G401 (cell line): Measurements from ENCODE around the gene ADI1. TPM values are rescaled to one million over a fixed set of nuclear protein-coding genes. Genes with fewer than 3 reads are reported as not detected.

Experiments used
- DNase-seq: peaks from one replicate; pipeline ENCODE4 v3.0.0-alpha.2; 2015; ENCODE audit warnings: low spot score
- in situ Hi-C: cut with HindIII; loops from 2 replicates; pipeline ENCODE4 v1.10.0; 2016; ENCODE audit warnings: low sequenced_read_pairs, mixed read lengths
- total RNA-seq: library from RNA; depleted of rRNA; stranded (reverse); fragments of >200 nt; shearing (Covaris generic); gene quantifications from 2 replicates; pipeline ENCODE4 v1.2.3, GENCODE V29; 2014

Gene ADI1
- total RNA-seq, 1 experiment from 2014 or later: 63.2 TPM

GRCh38 chr2:3483986-3484960 is 35.1 kb downstream of the ADI1 start:
- in situ Hi-C loops: no loop called here

GRCh38 chr2:3483227-3483985 is 35.9 kb downstream of the ADI1 start:
- peak; percentile 81 for DNase-seq
- in situ Hi-C loops: no loop called here

More at GRCh38 chr2:3483986-3484960, 35.1 kb downstream of the ADI1 start:
- no peak for DNase-seq

- in situ Hi-C loops: no loop called here
Observed at GRCh38 chr2:3482363-3482821, 36.9 kb downstream of the ADI1 start.

GRCh38 chr2:3481736-3482362 is 37.5 kb downstream of the ADI1 start:
- in situ Hi-C loops: no loop called here
- no peak for DNase-seq

More at GRCh38 chr2:3482363-3482821, 36.9 kb downstream of the ADI1 start:
- no peak for DNase-seq

- in situ Hi-C loops: no loop called here
- DNase-seq: no peak
Observed at GRCh38 chr2:3481011-3481400, 38.3 kb downstream of the ADI1 start.

GRCh38 chr2:3480352-3481010 is 38.9 kb downstream of the ADI1 start:
- in situ Hi-C loops: no loop called here
- DNase-seq: no peak

GRCh38 chr2:3479430-3480320 is 39.7 kb downstream of the ADI1 start:
- DNase-seq: no peak
- in situ Hi-C loops: no loop called here

- in situ Hi-C loops: no loop called here
- DNase-seq: no peak
Observed at GRCh38 chr2:3478846-3479385, 40.4 kb downstream of the ADI1 start.

- in situ Hi-C loops: no loop called here
- DNase-seq: no peak
Observed at GRCh38 chr2:3476985-3477327, 42.4 kb downstream of the ADI1 start.

- DNase-seq: no peak
- in situ Hi-C loops: no loop called here
Observed at GRCh38 chr2:3476321-3476984, 42.9 kb downstream of the ADI1 start.

GRCh38 chr2:3475771-3476170 is 43.6 kb downstream of the ADI1 start:
- no peak for DNase-seq
- in situ Hi-C loops: no loop called here

- peak; percentile 69 for DNase-seq
- in situ Hi-C loops: no loop called here
Observed at GRCh38 chr2:3472966-3473365, 46.4 kb downstream of the ADI1 start.

- in situ Hi-C loops: no loop called here
- peak; percentile 37 for DNase-seq
Observed at GRCh38 chr2:3472296-3472695, 47.0 kb downstream of the ADI1 start.

- in situ Hi-C loops: no loop called here
- peak; percentile 61 for DNase-seq
Observed at GRCh38 chr2:3470856-3471737, 48.2 kb downstream of the ADI1 start.

- DNase-seq: peak; percentile 82
- in situ Hi-C loops: no loop called here
Observed at GRCh38 chr2:3470166-3470651, 49.1 kb downstream of the ADI1 start.

- DNase-seq: no peak
- in situ Hi-C loops: no loop called here
Observed at GRCh38 chr2:3469486-3469885, 49.8 kb downstream of the ADI1 start.
